IPS-18c (cell line): Measurements from ENCODE around the gene PIP5K1C.
"Not testable (repeated sequence)": the region's sequence is repeated elsewhere in the genome, so short reads cannot be mapped to it uniquely, and the experiment has no call there.

ENCODE experiments used
- H3K4me3 ChIP-seq: 2 replicates; pipeline ENCODE4 v1.7.0; 2013; ENCODE audit warnings: low read depth, mild to moderate bottlenecking, low read length, moderate library complexity; ENCODE audit not compliant: insufficient read depth
- H3K9me3 ChIP-seq: one replicate; pipeline ENCODE4 v1.6.1; 2013; ENCODE audit warnings: mild to moderate bottlenecking, low read length, moderate library complexity; ENCODE audit not compliant: control insufficient read depth, insufficient read depth

Gene PIP5K1C

GRCh38 chr19:3632739-3633558, 67.3 kb downstream of the PIP5K1C start:
- Histone ChIP-seq H3K4me3 (no peak overlapping the region), H3K9me3 (no peaks in the 10 kb centered on the region)

DNA sequence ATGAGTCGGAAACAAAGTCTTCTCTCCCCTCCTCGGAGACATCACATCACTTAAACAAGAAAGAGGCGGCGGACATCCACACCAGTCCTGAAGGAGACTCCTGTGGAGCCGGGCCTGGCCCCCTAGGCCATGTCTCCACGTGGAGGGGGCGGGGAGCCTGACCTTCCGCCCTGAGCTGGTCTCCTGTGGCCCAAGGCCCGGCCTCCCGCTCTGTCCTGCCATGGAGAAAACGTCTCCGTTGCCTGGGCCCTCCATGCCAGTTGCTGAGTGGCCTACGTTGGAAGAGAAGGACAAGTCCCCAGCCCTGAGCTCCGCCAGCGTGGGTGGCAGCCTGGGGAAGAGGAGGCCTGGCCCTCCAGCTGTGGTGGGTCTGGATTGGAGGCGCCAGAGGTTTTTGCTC, 68.2 kb downstream of the PIP5K1C start:
- H3K4me3 ChIP-seq, result no peak overlapping the region
- H3K9me3 ChIP-seq, result no peaks in the 10 kb centered on the region

GRCh38 chr19:3631053-3631861, 69.0 kb downstream of the PIP5K1C start:
- no peak overlapping the region for H3K4me3 ChIP-seq
- no peaks in the 10 kb centered on the region for H3K9me3 ChIP-seq

DNA sequence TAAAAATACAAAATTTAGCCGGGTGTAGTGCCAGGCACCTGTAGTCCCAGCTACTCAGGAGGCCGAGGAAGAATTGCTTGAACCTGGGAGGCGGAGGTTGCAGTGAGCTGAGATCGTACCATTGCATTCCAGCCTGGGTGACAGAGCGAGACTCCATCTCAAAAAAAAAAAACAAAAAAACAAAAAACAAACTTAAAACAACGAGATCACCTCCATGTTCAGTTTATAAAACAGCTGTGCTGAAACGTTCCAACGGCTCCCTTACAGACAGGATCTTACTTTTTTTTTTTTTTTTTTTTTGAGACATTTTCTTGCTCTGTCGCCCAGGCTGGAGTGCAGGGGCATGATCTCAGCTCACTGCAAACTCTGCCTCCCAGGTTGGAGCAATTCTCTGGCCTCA, 71.5 kb downstream of the PIP5K1C start:
- H3K4me3 ChIP-seq, H3K9me3 ChIP-seq: not testable (repeated sequence)

DNA sequence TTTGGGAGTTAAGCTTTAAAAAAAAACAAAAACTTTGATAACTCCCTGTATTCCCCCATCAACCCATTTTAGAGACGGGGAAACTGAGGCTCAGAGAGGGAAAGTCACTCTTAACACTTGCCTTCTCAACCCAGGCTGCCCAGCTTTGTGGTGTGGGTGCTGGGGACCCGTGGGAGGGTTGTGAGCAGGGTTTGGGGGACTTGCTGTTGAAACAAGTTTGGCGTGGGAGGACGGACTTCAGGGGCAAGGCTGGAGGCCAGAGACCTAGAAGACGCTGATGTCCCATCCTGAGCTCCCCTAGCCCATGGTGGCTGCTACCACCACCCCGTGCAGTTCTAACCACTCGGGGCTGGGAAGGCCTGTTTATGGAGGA, 72.9 kb downstream of the PIP5K1C start:
- peaks cover 2% of the 10 kb centered on the region for H3K9me3 ChIP-seq
- H3K4me3 ChIP-seq, result no peak overlapping the region

DNA sequence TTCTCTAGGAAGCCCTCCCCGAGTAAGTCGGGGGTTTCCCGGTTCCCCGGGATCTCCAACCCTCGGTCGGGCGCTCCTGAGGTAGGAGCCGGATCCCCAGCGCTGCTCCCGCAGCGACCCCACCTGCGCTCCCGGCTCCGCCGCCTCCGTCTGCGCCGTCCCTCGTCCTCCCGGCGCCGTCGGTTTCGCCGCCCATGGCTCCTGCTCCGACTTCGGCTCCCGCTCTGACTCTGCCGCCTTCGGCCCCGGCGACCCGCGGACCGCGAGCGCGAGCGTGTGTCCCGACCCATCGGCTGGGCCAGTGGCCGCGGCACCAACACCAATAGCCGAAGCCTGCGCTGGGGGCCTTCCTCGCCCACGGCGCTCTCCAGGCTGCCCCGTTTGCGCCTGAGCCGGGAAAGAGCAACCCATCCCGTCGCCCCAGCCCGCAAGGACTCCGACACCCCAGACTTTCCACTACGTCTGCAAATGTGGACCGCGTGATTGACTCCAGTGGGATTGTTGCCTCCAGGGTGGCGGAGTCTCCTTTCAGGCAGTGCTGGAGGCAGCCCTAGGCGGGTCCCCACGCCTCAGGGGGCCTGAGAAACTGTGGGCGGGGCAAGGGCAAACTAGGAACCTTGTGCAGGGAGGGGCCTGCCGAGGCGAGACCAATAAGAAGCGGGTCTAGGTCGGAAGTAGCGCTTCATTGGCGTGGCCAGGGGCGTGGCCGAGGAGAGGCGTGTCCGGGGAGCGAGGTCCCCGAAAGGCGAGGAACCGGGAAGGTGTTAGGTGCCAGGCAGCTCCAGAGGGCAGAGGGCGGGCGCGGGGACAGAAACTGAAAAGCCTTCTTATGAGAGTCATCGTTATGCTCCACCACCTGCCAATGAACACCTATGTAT, 73.6 kb downstream of the PIP5K1C start, which contains the start of gene CACTIN:
CACTIN (minus strand) TSS at position 318 of the 878 bp plus-strand sequence; CDS start at position 290, 28 bp downstream.
- peaks cover 2% of the 10 kb centered on the region for H3K9me3 ChIP-seq
- peak within 1 kb of the TSS; percentile 94 for H3K4me3 ChIP-seq

DNA sequence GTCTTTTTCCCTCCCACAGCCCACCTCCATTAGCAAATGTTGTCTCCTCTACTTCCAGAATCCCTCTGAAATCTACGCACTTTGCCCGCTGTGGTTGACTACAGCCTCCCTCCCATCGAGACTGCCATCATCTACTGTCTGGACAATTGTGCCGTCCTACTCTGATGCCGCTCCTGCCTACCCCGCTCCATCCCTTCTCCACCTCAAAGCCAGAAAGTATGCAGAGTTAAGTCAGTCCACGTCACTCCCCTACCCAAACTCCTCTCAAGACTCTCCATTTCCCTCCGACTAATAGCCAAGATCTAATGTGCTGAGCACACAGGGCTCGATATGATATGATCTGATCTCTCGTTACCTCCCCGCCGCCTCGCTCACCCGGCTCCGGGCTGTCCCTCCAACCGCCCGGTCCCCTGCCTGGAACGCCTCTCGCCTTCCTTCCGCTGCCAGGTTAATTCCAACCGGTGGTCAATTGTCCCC, 74.2 kb downstream of the PIP5K1C start:
- H3K4me3 ChIP-seq, result peak overlapping the region; percentile 94
- H3K9me3 ChIP-seq, result peaks cover 2% of the 10 kb centered on the region

DNA sequence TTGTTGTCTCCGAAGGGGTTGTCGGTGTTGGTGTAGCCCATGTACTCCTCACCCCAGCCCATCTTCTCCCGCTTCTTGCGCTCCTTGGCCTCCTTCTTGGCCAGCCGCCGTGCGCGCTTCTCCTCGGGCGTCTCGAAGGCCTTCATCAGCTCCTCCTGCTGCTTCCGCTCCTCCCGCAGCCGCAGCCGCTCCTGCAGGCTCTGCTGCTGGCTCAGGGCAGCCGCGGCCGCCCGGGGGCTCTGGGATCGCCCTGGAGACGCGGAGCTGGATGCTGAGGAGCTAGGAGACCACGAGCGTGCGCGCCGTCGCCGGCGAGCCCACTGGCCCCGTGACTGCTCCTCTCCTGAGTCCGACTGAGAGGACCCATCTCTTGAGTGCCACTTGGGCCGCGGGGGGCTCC, 76.6 kb downstream of the PIP5K1C start:
- Histone ChIP-seq H3K9me3 (peaks cover 2% of the 10 kb centered on the region), H3K4me3 (no peak overlapping the region)

GRCh38 chr19:3622224-3622623, 78.0 kb downstream of the PIP5K1C start:
- H3K4me3 ChIP-seq, result no peak overlapping the region
- H3K9me3 ChIP-seq, result peaks cover 2% of the 10 kb centered on the region

GRCh38 chr19:3621689-3622088, 78.6 kb downstream of the PIP5K1C start:
- peaks cover 2% of the 10 kb centered on the region for H3K9me3 ChIP-seq
- H3K4me3 ChIP-seq, result no peak overlapping the region

DNA sequence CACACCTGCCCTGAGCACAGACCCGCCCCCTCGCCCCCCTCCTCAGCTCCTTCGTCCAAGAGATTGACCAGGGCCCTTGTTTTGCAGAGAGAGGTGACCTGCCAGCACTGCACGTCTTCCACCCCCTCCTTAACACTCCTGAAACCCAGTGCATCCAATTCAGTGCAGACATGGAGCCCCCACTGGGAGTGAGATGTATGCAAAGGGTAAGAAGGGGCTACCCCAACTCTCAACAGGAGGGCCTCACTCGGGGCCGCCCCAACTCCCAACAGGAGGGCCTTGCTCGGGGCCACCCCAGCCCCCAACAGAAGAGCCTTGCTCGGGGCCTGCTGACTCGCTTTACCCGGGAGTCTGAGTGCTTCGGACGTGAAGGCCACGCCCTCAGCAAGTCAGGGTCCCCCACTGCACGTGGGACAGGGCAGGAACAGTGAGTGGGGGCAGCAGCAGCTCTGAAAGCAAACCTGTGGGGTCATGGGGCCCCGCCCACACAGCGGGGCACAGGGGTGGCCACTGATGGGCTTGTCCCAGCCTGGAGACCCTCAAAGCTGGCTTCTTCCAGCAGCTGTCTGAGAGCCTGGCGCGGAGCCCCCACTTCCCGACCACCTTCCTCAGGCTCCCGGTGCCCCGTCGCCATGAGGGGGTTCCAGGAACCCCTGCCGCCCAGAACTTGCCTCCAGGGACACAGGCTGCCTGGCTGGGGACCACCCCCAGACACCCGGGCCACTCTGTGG, 79.3 kb downstream of the PIP5K1C start:
- Histone ChIP-seq H3K9me3 (peaks cover 2% of the 10 kb centered on the region), H3K4me3 (no peak overlapping the region)

DNA sequence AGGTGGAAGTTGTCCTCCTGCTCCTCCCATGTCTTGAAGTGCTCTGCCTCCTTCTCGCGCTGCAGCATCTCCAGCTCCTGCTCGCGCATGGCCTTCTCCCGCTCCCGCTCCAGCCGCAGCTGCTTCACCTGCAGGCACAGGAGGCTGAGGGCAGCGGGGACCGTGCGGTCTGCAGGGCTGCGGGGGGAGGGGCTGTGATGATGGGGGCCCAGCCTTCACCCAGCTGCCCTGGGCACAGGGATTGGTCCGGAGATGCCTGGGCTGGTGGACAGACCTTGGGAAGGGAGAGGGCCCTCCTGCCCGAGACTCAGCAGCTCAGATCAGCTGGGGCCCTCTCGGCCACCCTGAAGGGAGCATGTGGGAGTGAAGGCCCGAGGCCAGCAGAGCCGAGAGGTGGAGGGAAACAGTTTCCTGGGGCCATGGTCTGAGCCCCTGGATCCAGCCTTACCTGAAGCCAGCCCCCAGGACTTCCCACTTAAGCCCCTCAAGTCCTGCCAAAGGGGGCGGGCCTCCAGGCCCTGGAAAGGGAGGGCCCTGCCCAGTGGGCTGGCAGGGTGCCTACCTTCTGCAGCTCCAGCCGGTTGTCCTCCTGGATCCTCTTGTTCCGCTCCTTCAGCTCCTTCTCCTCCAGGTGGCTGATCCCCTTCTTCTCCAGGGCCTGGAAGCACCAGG, 80.0 kb downstream of the PIP5K1C start:
- H3K4me3 ChIP-seq, result no peak overlapping the region
- H3K9me3 ChIP-seq, result peaks cover 2% of the 10 kb centered on the region

- H3K9me3 ChIP-seq, result no peaks in the 10 kb centered on the region
- H3K4me3 ChIP-seq, result no peak overlapping the region
Observed at GRCh38 chr19:3619631-3620012, 80.6 kb downstream of the PIP5K1C start.

GRCh38 chr19:3618811-3619630, 81.2 kb downstream of the PIP5K1C start:
- Histone ChIP-seq H3K4me3 (no peak overlapping the region), H3K9me3 (no peaks in the 10 kb centered on the region)

GRCh38 chr19:3618144-3618810, 82.0 kb downstream of the PIP5K1C start:
- H3K9me3 ChIP-seq, result no peaks in the 10 kb centered on the region
- no peak overlapping the region for H3K4me3 ChIP-seq
